HL-60 (cell line): Measurements from ENCODE around the gene PRDM11.

Experiments
- GABPA ChIP-seq: IDR thresholded peaks from 2 replicates; pipeline ENCODE4 v1.6.1; 2012; ENCODE audit warnings: low read depth
- POLR2AphosphoS5 ChIP-seq: IDR thresholded peaks from 2 replicates; pipeline ENCODE4 v1.6.1; 2012; ENCODE audit warnings: low read depth
- SPI1 ChIP-seq: IDR thresholded peaks from 2 replicates; pipeline ENCODE4 v1.6.1; 2012; ENCODE audit warnings: low read depth, mild to moderate bottlenecking, borderline replicate concordance
- TF ChIP-seq, protein P1 (sequence below): IDR thresholded peaks from one replicate; pipeline ENCODE4 v1.5.1; 2011; ENCODE audit warnings: low read length, control low read depth, inconsistent platforms; ENCODE audit not compliant: insufficient read depth
- TF ChIP-seq, protein P2 (sequence below): IDR thresholded peaks from 2 replicates; pipeline ENCODE4 v1.6.1; 2012; ENCODE audit warnings: low read depth; ENCODE audit not compliant: insufficient replicate concordance

DNA sequence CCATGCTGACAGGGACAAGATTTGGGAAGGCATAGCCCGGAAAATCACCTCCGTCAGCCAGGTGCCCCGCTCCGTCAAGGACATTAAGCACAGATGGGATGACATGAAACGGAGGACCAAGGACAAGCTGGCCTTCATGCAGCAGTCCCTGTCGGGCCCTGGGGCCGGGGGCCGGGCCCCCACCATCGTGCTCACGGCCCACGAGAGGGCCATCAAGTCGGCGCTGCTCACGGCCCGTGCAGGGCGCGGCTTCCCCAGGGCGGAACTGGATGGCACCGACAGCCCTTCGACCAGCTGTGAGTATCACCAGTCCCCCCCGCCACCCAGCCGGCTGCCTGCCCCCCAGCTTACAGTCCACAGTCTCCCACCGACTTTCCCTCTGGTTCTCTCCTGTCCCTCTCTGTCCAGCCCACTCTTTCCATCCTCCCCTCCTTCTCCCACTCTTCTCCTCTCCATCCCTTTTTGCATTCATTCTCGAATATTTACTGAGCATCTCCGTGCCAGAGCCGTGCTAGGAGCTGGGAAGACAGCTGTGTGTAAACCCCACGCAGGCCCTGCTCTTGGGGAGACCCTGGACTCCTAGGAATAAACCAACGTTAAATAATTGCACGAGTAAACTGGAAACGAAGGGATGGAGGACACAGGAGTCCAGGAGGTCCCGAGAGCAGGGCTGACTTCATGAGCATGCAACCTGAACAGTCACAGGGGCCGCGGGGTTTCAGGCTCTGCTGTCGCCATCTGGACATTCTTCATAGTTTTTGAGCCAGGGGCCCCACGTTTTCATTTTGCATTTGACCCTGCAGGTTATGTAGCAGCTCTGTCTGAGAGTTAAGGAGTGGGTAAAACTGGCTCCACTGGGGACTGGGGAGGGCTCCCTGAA lies 62.8 kb downstream of the PRDM11 start:
- TF ChIP-seq, protein P1, sequence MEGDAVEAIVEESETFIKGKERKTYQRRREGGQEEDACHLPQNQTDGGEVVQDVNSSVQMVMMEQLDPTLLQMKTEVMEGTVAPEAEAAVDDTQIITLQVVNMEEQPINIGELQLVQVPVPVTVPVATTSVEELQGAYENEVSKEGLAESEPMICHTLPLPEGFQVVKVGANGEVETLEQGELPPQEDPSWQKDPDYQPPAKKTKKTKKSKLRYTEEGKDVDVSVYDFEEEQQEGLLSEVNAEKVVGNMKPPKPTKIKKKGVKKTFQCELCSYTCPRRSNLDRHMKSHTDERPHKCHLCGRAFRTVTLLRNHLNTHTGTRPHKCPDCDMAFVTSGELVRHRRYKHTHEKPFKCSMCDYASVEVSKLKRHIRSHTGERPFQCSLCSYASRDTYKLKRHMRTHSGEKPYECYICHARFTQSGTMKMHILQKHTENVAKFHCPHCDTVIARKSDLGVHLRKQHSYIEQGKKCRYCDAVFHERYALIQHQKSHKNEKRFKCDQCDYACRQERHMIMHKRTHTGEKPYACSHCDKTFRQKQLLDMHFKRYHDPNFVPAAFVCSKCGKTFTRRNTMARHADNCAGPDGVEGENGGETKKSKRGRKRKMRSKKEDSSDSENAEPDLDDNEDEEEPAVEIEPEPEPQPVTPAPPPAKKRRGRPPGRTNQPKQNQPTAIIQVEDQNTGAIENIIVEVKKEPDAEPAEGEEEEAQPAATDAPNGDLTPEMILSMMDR = no peak
- TF ChIP-seq POLR2AphosphoS5 (no peak), GABPA (no peak), SPI1 (no peak)
- TF ChIP-seq, protein P2, sequence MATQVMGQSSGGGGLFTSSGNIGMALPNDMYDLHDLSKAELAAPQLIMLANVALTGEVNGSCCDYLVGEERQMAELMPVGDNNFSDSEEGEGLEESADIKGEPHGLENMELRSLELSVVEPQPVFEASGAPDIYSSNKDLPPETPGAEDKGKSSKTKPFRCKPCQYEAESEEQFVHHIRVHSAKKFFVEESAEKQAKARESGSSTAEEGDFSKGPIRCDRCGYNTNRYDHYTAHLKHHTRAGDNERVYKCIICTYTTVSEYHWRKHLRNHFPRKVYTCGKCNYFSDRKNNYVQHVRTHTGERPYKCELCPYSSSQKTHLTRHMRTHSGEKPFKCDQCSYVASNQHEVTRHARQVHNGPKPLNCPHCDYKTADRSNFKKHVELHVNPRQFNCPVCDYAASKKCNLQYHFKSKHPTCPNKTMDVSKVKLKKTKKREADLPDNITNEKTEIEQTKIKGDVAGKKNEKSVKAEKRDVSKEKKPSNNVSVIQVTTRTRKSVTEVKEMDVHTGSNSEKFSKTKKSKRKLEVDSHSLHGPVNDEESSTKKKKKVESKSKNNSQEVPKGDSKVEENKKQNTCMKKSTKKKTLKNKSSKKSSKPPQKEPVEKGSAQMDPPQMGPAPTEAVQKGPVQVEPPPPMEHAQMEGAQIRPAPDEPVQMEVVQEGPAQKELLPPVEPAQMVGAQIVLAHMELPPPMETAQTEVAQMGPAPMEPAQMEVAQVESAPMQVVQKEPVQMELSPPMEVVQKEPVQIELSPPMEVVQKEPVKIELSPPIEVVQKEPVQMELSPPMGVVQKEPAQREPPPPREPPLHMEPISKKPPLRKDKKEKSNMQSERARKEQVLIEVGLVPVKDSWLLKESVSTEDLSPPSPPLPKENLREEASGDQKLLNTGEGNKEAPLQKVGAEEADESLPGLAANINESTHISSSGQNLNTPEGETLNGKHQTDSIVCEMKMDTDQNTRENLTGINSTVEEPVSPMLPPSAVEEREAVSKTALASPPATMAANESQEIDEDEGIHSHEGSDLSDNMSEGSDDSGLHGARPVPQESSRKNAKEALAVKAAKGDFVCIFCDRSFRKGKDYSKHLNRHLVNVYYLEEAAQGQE = no peak
